TTC549 (cell line): ENCODE results near the gene COPS9.

Source experiments
- FAIRE-seq: peaks from 2 replicates; lab custom pipeline; 2012; peaks lifted over from hg19 to GRCh38; lab: Jason Lieb, UNC

The COPS9 gene

GRCh38 chr2:240109386-240109785 is 26.7 kb downstream of the COPS9 start:
- FAIRE-seq: no peak

GRCh38 chr2:240107477-240107796 is 28.7 kb downstream of the COPS9 start:
- FAIRE-seq: no peak

GRCh38 chr2:240106765-240107476 is 29.2 kb downstream of the COPS9 start:
- FAIRE-seq: no peak

- no peak for FAIRE-seq
Measured at GRCh38 chr2:240105982-240106381, 30.1 kb downstream of the COPS9 start.

GRCh38 chr2:240103136-240103535 is 33.0 kb downstream of the COPS9 start:
- no peak for FAIRE-seq

- no peak for FAIRE-seq
Measured at GRCh38 chr2:240098349-240098748, 37.8 kb downstream of the COPS9 start.

- FAIRE-seq: no peak
Measured at GRCh38 chr2:240095556-240096523, 40.3 kb downstream of the COPS9 start.

GRCh38 chr2:240089306-240089705 is 46.8 kb downstream of the COPS9 start:
- FAIRE-seq: no peak

GRCh38 chr2:240086563-240086962 is 49.5 kb downstream of the COPS9 start:
- no peak for FAIRE-seq
